ENCODE data around the gene JPT1.

The JPT1 gene

GRCh38 chr17:75109046-75109406 is 45.3 kb downstream of the JPT1 start:
- in situ Hi-C loops (cut with MboI; ENCODE audit: low sequenced_read_pairs): no loop called here

GRCh38 chr17:75108193-75108592 is 46.1 kb downstream of the JPT1 start:
- in situ Hi-C loops (cut with MboI; ENCODE audit: low sequenced_read_pairs): no loop called here

GRCh38 chr17:75105126-75106080 is 48.9 kb downstream of the JPT1 start:
- in situ Hi-C loops (cut with MboI; ENCODE audit: low sequenced_read_pairs): no loop called here

- in situ Hi-C loops (cut with MboI; ENCODE audit: low sequenced_read_pairs): loop anchor here (5.0 kb wide), 1 partner anchor 37 kb away; no protein-coding TSS in a partner anchor
These were observed 50.4 kb downstream of the JPT1 start for GRCh38 chr17:75103601-75104554.

GRCh38 chr17:75102385-75102821 is 51.9 kb downstream of the JPT1 start:
- in situ Hi-C loops (cut with MboI; ENCODE audit: low sequenced_read_pairs): loop anchor here (5.0 kb wide), 1 partner anchor 35 kb away; no protein-coding TSS in a partner anchor

GRCh38 chr17:75099881-75100595 is 54.3 kb downstream of the JPT1 start:
- in situ Hi-C loops (cut with MboI; ENCODE audit: low sequenced_read_pairs): loop anchor here (5.0 kb wide), 1 partner anchor 33 kb away; no protein-coding TSS in a partner anchor

GRCh38 chr17:75098861-75099260 is 55.5 kb downstream of the JPT1 start:
- in situ Hi-C loops (cut with MboI; ENCODE audit: low sequenced_read_pairs): no loop called here

GRCh38 chr17:75097865-75098264 is 56.4 kb downstream of the JPT1 start:
- in situ Hi-C loops (cut with MboI; ENCODE audit: low sequenced_read_pairs): no loop called here

- in situ Hi-C loops (cut with MboI; ENCODE audit: low sequenced_read_pairs): no loop called here
These were observed 58.2 kb downstream of the JPT1 start for GRCh38 chr17:75096082-75096625.

GRCh38 chr17:75094871-75095399 is 59.4 kb downstream of the JPT1 start:
- in situ Hi-C loops (cut with MboI; ENCODE audit: low sequenced_read_pairs): no loop called here

- in situ Hi-C loops (cut with MboI; ENCODE audit: low sequenced_read_pairs): no loop called here
These were observed 60.7 kb downstream of the JPT1 start for GRCh38 chr17:75093548-75094158.

GRCh38 chr17:75091855-75092327 is 62.4 kb downstream of the JPT1 start:
- in situ Hi-C loops (cut with MboI; ENCODE audit: low sequenced_read_pairs): no loop called here

GRCh38 chr17:75090871-75091854 is 63.1 kb downstream of the JPT1 start:
- in situ Hi-C loops (cut with MboI; ENCODE audit: low sequenced_read_pairs): no loop called here

- in situ Hi-C loops (cut with MboI; ENCODE audit: low sequenced_read_pairs): no loop called here
These were observed 65.6 kb downstream of the JPT1 start for GRCh38 chr17:75088465-75089417.

GRCh38 chr17:75087558-75088453 is 66.5 kb downstream of the JPT1 start, which contains the start of gene SLC16A5:
Gene SLC16A5, plus strand, starts transcription at chr17:75087954. Its CDS starts 5,683 bp downstream, at chr17:75093637.
- in situ Hi-C loops (cut with MboI; ENCODE audit: low sequenced_read_pairs): no loop called here

- in situ Hi-C loops (cut with MboI; ENCODE audit: low sequenced_read_pairs): no loop called here
These were observed 67.1 kb downstream of the JPT1 start for GRCh38 chr17:75087182-75087557.
